Prostate gland (tissue), 2 donors: ENCODE results near the gene SAMM50.
"Not testable (repeated sequence)": the region's sequence is repeated elsewhere in the genome, so short reads cannot be mapped to it uniquely, and the experiment has no call there.

Experiments used
- CTCF ChIP-seq, 4 experiments: fragments of 200-600 bp in 2 of 4; fragments of 450-650 bp in 2 of 4; sonication (generic) in 2 of 4; IDR thresholded peaks; 1 replicate in 3 of 4; 2 replicates in 1 of 4; pipeline ENCODE4 v1.5.1; 2016 to 2019; ENCODE audit warnings: antibody characterized with exemption in 4 of 4, mild to moderate bottlenecking in 2 of 4, moderate library complexity in 2 of 4
- POLR2A ChIP-seq: fragments of 450-650 bp; IDR thresholded peaks from one replicate; pipeline ENCODE4 v1.6.1; 2016; ENCODE audit warnings: antibody characterized with exemption, mild to moderate bottlenecking
- POLR2AphosphoS5 ChIP-seq: sonication (generic); formaldehyde crosslinking; IDR thresholded peaks from one replicate; pipeline ENCODE4 v1.6.1; 2017; ENCODE audit warnings: antibody characterized with exemption

GRCh38 chr22:44016586-44016985 is 61.3 kb downstream of the SAMM50 start:
- TF ChIP-seq CTCF (IDR thresholded peaks at IDR 0.05); POLR2AphosphoS5; POLR2A: not testable (repeated sequence)
